HT1080 (cell line): ENCODE data around the gene MTERF4. TPM values are rescaled to one million over a fixed set of nuclear protein-coding genes. Genes with fewer than 3 reads are reported as not detected.

ENCODE experiments used
- DNase-seq: peaks from one replicate; pipeline ENCODE4 v3.0.0-alpha.2; 2015; ENCODE audit warnings: low read depth
- total RNA-seq: library from RNA; depleted of rRNA; stranded (reverse); fragments of >200 nt; shearing (Covaris generic); gene quantifications from 2 replicates; pipeline ENCODE4 v1.2.3, GENCODE V29; 2014

Gene MTERF4
- total RNA-seq, 1 experiment from 2014 or later: 43.0 TPM

DNA sequence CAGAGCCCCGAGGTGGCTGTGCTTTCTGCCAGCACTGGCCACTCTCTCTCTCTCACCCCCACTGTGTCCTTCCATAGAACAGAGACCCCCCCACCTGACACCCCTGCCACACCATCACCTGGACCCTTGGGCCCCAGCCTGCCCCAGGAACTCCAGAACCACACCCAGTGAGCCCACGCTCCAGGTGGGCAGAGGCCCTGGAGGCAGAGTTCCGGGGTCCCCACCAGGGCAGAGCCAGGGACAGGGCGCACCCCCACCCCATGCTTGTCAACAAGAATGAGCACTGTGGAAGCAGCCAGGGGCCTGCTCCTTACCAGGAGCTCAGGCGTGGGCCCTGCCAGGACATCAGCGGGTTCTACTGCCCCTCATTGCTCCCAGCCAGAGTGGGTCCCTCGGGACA, 32.6 kb upstream of the MTERF4 start:
- no peak for DNase-seq

DNA sequence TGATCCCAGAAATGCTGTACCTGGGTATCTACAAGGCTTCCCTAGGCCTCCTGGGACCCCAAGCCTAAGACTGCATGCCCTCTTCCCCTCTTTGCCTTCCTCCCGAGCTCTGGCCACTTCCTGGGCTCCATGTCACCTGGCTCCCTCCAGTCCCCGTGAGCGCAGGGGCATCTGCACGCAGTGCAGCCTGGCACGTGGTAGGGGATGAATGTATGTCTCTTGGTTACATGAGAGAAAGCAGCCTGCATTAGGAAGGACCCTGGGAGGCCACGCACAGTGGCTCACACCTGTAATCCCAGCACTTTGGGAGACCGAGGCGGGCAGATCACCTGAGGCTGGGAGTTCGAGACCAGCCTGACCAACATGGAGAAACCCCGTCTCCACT, 31.3 kb upstream of the MTERF4 start:
- DNase-seq: no peak

DNA sequence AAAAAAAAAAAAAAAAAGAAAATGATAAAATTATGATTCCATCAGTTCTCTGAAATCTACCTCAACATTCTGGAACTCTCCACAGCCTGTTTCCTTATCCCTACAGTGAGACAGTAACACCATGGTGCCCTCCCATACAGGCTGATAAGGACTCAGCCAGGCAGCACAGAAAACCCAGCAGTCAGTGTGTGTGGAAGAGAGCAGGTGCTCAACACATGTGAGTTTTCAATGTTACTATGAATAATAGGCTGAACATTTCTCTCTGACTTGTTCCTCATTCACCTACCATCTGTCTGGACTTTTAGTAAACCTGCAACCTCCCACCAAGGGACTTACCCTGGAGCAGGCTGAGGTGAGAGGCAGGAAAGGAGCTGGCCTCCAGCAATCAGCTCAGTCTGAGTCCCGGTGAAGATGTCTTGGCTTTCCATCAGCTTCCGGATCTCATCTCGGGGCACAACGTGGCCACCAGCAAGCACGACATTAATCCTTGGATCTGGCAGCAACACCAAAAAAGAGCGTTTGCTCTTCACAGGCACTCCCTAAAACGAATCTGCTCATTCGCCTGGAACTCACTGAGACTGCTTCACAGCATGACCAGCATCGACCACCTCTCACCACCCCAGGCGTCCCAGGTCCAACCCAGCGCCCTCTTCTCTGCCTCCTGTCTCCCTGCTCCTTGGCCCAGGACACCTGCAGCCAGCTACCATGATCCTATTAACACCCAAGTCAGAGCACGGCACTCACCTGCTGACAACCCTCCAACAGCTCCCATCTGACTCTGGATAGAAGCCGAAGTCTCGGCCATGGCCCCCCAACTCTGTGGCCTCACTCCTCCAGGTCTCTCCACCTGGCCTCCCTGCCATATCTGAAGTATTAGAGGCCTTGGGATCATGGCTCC, 30.7 kb upstream of the MTERF4 start:
- DNase-seq: no peak

DNA sequence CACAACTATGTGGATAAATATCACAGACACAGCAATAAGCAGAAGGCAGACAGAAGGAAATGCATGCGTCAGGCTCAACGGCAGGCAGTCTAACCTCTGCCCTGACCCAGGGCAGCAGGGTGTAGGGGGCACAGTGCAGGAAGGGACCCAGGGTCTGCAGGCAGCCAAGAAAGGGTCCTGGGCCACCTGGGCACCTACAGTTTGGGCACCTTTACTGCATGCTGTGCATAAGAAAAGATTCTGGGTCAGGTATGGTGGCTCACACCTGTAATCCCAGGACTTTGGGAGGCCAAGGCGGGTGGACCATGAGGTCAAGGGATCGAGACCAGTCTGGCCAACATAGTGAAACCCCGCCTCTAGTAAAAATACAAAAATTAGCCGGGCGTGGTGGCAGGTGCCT, 29.4 kb upstream of the MTERF4 start:
- no peak for DNase-seq

DNA sequence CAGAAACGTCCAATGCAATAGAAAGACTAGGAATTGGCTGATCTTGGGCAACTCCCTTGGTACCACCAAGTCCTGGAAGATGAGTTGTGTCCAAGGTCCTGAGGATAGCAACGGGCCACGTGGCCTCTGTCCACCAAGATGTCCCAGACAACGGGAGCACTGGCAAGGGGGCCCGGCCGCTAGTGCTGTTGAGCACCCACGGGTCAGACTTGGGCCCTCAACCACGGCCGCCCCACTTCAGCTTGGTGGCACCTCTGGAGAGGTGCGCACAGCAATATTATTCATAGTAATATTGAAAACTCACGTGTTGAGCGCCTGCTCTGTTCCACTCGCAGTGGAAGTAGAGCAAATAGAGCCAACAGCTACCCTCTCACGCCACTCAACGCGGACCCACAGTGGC, 28.2 kb upstream of the MTERF4 start:
- DNase-seq: no peak

DNA sequence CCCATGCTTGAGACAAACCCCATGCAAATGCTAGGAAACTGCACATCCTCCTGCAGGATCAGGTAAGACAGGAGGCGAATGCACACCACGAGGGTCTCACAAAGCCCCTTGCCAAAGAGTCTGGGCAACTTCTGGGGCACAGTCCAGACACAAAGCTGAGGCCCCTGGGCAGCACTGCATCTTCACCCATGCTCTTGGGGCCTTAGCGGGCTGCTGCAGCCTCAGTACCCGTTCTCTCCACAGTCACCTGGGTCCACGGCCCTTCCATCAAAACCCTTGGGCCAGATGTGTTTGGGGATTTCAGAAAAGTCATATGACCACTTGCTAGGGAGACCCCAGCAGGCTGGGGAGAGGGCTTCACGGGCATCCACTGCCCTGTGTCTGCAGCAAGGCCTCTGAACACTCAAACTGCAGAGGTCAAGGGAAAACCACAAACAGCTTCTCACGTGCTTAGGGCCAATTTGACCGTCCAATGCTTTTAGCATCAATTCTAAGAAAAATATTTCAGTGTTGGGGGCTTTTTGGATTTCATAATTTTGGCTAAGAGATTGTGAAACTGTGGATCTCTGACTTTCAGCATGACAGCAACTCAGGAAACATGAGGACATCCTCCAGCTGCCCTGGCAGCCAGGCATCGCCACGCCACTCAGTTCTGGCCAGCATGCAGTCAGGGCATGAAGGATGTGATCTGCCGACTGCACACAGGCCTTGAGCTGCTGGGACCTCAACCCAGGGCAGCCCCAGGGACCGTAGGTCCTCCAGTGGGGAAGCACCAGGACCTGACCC, 27.2 kb upstream of the MTERF4 start:
- no peak for DNase-seq

DNA sequence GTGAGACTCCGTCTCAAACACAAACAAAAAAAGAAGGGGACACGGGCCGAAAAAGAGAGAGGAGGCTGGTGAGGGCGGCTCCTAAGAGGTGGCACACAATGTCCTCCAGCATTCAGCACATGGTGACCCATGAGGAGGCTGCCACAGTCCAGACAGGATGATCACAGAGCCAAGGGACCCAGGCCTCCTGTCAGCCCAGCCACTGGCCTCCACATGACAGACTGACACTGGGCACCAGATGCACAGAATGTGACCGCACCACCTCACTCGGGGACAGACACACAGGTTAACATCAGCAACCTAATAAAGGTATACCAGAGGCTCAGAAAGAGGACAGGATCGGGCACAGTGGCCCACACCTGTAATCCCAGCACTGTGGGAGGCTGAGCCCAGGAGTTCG, 26.2 kb upstream of the MTERF4 start:
- no peak for DNase-seq

DNA sequence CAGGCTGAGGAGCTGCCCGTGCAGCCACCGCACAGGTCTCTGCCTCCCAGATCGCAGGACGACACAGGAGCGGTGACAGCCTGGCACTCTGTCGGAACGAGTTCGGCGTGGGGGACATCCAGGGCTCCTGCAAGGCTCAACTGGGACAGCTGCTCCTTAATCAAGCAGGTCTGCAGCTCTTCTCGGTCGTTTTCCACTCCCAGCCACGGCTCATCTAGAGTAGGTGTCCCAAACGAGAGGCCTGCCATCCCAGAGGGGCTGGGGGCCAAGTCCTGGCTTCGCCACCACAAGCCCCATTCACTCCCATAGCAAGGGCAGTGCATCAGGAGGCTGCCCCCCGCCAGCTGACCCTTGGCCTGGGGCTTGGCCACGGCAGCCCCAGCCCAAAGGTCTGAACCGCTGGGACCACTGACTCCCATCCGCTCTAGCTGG, 24.7 kb upstream of the MTERF4 start:
- no peak for DNase-seq

DNA sequence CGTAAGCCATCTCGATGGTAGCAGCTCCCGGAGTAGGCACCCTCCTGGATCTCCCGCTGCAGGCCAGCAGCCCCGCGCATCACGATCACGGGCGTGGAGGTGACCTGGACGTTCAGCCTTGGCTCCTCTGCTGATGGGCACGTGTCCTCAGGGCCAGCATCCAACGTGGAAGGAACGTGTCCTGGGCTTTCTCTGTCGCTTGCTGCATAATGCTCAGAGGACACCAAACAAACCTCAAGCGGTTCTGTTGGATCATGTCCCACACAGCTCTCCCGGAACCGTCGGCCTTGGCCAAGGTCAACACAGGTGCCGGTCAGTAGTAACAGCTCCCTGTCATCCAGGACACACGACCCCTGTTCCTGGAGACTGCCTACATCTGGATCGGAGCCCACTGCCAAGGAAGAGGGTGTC, 24.1 kb upstream of the MTERF4 start:
- no peak for DNase-seq

DNA sequence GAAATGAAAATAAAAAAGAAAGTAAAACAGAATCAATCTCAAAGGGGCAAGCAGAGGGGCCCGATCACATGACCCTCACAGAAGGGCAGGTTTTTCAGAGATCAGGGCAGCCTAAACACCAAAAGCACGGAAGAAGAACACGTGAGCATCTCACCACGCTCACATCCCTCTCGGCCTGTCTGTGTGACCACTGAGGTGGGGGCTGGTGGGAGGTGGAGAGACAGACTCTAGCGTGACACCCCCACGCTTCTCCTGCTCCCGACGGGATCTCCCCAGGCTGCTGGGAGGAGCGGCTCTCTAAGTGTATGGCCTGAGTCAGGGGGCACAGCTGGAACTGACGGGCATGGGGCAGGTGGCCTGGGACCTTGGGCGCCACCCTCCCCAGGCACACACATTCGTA, 23.5 kb upstream of the MTERF4 start:
- DNase-seq: no peak

DNA sequence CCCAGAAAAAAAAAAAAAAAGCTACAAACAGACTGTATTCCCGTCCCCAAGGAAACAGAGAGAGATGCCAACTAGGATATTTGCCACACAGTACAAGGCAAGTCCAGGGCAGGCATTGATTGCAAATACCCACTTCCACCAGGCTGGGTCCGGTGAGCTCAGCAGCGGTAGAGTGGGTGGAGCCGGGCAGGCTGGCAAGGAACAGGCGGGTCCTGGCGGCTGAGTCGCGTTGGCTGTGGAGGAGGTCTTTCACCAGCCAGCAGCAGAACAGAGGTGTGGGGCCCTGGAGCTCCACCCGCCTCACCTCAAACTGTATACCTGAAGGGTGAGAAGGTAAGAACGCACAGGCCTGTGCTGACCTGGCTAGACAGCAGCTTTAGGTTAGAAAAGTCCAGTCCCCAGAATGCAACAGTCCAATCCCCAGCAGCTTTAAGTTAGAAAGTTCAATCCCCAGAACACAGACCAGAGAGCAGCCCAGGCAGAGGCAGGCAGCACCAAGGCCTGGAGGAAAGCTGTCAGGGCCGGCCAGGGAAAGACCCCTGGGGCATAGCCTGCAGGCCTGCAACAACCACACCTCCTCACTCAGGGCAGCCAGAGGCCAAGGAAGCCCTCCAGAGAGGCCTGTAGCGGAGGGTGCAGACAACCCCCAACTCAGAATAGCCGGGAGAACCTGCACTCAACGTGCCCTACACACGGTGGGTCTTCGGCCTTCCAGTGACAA, 21.9 kb upstream of the MTERF4 start:
- peak; percentile 34 for DNase-seq

DNA sequence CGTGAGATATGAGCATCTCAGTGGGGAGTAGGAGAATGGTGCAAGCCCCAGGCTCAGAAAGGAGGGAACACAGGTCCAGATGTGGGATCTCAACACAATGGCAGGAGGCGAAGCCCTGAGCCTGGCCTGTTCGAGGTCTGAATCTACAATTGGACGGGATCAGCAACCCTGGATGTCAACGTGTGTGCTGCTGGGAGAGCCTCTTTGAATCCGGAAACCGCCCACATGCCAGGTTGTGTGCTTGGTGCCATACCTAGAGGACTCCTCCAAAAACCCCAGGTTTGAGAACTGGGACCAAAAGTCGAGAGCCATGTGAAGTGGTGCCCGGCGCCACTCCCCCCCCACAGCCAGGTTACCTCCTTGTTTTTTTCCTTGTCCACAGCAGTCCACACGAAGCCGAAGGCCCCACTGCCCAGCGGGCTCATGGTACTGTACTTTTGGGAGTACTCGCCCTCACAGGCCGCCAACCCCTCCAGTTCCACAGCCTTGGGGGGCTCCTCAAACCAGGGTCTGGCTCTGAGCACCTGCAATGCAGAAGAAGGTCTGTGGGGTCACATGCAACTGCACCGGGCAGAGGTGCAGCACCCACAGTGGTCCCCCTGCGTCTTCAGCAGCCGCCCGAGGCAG, 20.4 kb upstream of the MTERF4 start:
- no peak for DNase-seq

DNA sequence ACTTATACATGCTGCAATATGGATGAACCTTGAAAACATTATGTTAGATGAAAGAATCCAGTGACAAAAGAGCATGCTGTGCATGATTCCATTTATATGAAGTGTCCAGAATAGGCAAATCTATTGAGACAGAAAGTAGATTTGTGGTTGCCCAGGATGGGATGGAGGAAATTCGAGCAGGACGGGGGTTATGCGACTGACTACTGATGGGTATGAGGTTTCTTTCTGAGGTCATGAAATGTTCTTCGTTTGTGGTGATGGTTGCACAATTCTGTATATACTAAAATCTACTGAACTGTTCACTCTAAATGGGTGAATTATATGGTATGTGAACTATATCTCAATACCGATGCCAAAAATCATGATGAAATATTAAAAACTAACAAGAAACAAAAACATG, 18.9 kb upstream of the MTERF4 start:
- no peak for DNase-seq

DNA sequence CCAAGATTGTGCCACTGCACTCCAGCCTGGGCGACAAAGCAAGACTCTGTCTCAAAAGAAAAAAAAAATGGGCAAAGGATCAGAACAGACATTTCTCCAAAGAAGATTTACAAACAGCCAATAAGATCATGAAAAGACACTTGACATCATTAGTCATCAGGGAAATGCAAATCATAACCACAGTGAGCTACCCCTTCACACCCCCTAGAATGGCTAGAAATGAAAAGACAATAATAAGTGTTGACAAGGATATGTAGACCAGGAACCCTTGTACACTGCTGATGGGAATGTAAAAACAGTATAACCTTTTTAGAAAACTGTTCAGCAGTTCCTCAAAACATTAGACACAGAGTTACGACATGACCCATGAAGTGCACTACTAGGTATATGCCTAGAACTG, 18.4 kb upstream of the MTERF4 start:
- DNase-seq: peak; percentile 13

DNA sequence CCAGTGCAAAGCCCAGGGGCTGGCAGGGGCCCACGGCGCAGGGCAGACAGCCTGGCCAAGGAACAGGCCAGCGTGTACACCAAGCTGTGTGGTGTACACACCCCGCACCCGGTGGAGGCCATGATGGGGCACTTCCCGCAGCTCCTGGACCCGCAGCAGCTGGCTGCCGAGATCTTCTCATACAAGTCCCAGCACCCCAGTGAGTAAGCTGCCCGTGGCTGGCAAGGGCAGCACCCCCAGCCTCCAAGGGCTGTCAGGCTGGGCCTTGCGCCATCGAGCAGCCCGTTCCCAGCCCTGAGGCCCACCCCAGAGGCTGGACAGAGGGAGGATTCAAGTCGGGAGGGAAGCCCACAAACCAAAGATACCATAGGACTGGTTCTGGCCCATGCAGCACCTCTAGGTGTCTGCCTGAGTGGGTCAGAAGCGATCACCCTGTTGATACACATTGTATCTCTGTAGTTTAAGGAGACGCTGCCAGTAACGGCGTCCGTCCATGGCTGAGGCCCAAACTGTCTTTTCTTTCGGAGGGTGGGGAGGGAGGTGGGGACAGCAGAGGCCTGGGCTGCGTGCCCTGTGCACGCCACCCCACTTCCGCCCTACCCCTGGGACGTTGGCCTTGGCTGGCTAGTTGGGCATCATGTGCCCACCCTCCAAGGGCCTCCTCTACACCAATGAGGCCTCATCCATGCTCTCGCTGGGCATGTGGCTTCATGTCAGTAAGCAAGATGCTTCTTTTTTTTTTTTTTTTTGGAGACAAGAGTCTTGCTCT, 16.8 kb upstream of the MTERF4 start:
- DNase-seq: no peak

DNA sequence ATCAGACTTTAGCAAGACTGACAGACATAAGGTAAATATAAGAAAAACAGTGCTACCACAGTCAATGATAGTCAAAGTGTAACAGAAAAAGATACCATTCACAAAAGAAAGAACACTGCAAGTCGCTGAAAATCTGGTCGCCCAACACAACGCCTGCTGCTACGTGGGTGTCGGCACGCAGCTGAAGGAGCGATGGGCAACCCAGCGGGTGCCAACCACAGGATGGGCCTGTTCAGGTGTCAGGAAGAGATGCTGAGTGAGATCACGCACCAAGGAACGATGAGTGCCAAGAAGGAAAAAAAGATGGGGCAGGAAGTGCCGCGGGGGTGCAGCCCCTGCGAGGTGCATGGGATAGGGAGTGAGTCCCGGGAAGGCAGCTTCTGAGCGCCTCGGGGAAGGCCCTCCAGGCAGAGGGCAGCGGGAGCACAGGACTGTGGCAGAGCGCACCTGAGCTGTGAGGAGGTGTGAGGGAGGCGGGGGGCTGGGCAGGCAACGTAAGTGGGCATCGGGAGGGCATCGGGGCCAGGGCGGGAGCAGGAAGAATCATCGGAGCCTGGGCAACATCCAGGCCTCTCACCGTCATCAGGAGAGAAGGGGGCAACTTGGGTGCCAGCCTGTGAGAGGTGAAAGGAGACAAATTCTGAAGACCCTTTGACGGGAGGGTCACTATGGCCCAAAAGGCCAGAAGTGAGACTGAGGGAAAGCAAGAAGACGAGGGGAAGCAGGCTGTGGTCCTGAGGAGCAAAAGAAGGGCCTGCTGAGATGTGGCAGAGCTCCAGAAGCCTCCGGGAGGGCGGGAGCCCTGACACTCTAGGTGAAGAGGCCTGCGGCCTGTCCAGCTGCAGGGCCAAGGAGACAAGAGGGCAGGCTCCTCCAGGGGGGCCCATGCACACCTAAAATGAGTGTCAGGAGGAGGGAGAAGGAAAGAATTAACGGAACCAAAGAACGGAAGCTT, 14.8 kb upstream of the MTERF4 start:
- no peak for DNase-seq

DNA sequence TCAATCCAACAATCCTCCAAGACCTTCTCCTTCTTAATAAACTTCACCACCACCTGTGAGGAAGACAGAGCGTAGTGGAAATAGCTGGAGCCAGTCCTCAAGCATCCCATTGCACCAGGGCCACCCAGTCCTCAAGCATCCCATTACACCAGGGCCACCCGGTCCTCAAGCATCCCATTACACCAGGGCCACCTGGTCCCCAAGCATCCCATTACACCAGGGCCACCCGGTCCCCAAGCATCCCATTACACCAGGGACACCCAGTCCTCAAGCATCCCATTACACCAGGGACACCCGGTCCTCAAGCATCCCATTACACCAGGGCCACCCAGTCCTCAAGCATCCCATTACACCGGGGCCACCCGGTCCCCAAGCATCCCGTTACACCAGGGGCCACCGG, 13.3 kb upstream of the MTERF4 start:
- no peak for DNase-seq

DNA sequence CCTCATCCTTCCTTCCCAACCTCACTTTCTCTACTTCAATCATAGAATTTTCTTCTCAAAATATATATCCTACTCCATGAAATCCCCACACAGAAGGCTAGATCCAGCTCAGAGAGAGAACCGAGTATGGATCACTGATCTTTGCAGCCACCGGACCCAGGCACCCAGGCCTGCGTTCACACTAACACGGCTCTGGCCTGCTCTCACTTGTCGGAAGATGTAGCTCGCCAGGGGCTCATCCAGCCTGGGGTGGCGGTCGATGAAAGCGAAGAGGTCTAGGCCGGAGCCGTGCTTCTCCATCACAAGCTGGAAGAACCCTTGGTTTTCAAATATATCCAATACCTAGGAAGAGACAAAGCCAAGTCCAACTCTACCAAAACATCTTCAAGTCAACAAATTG, 12.7 kb upstream of the MTERF4 start:
- DNase-seq: no peak

DNA sequence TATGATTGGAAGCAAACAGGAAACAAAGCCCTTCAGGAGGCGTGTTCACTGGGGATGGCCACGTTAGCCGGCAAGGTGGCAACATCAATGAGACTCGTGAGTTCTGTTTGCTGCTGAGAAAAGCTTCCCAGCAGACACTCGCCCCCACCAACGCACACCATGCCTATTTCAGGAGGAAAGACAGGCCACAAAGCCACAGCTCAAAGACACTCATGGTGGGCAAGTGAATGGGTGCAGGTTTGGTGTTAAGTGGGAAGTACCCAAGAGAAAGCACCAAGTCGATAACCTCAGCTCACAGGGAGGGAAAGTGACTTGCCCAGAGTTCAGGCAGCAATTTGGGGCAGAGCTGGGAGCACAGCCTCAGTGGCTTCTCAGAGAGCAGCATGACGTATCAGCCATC, 10.5 kb upstream of the MTERF4 start:
- no peak for DNase-seq

DNA sequence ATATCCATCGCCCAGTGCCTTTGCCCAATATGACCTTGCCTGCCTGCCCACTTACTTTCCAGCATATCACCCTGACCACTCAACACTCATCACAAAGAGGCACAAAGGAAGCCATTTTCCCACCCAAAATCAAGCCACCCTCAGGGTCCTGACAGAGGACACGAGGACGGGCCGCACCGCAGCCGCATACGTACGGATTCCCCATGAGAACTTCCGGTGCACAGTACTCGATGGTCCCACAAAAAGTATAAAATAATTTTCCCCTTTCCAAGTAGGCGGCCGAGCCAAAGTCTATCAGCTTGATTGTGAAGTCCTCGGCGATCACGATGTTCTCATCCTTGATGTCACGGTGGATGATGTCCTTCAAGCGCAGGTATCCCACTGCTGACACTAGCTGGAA, 10.0 kb upstream of the MTERF4 start:
- no peak for DNase-seq
